CD14-positive monocyte (primary cell): ENCODE data around the gene TMEM18. TPM values are rescaled to one million over a fixed set of nuclear protein-coding genes. Genes with fewer than 3 reads are reported as not detected.

Experiments
- DNase-seq, 3 donors: peaks; one replicate each; pipeline ENCODE4 v3.0.0-alpha.2; 2011 to 2022
- H2AFZ ChIP-seq: 2 replicates; pipeline ENCODE4 v1.6.0; 2012; ENCODE audit warnings: mild to moderate bottlenecking, low read depth, low read length, inconsistent platforms; ENCODE audit not compliant: insufficient read depth, poor library complexity, severe bottlenecking
- H3K27ac ChIP-seq, 2 donors: 1 replicate in 1 of 2; 2 replicates in 1 of 2; pipeline ENCODE4 v1.5.1; 2012 to 2013; ENCODE audit warnings: low read length in 2 of 2, control low read depth in 1 of 2, inconsistent platforms in 1 of 2, low read depth in 1 of 2, mild to moderate bottlenecking in 1 of 2
- H3K27me3 ChIP-seq, 2 donors: one replicate each; pipeline versions ENCODE4 v1.6.0 to v1.6.1; 2011 to 2013; ENCODE audit warnings: low read length in 2 of 2; ENCODE audit not compliant: control insufficient read depth in 2 of 2, insufficient read depth in 2 of 2
- H3K36me3 ChIP-seq, 2 donors: replicated peaks in 1 of 2; 1 replicate in 1 of 2; 2 replicates in 1 of 2; pipeline versions ENCODE4 v1.5.1 to v1.6.1; 2012 to 2013; ENCODE audit warnings: low read length in 2 of 2, control low read depth in 1 of 2, inconsistent platforms in 1 of 2, mild to moderate bottlenecking in 1 of 2; ENCODE audit not compliant: insufficient read depth in 2 of 2, control insufficient read depth in 1 of 2
- H3K4me1 ChIP-seq, 2 donors: 1 replicate in 1 of 2; 2 replicates in 1 of 2; pipeline versions ENCODE4 v1.5.1 to v1.6.1; 2012 to 2013; ENCODE audit warnings: low read length in 2 of 2, control low read depth in 1 of 2, inconsistent platforms in 1 of 2, mild to moderate bottlenecking in 1 of 2, moderate library complexity in 1 of 2; ENCODE audit not compliant: insufficient read depth in 2 of 2, control insufficient read depth in 1 of 2
- H3K4me2 ChIP-seq: replicated peaks from 2 replicates; pipeline ENCODE3; 2012; ENCODE audit warnings: low read length, moderate library complexity, mild to moderate bottlenecking; ENCODE audit not compliant: poor library complexity, severe bottlenecking; ENCODE audit errors: extremely low read depth
- H3K4me3 ChIP-seq, 3 experiments: fragments of 200-600 bp in 1 of 3; sonication (generic) in 1 of 3; replicated peaks in 1 of 3; 1 replicate in 2 of 3; 2 replicates in 1 of 3; pipeline ENCODE4 v1.5.1; 2011 to 2013; ENCODE audit warnings: low read length in 3 of 3, mild to moderate bottlenecking in 3 of 3, control low read depth in 2 of 3, low read depth in 2 of 3, inconsistent platforms in 1 of 3, moderate library complexity in 1 of 3
- H3K79me2 ChIP-seq: 2 replicates; pipeline ENCODE4 v1.6.0; 2012; ENCODE audit warnings: mild to moderate bottlenecking, control low read depth, inconsistent platforms, low read length, moderate library complexity; ENCODE audit not compliant: insufficient read depth
- H3K9ac ChIP-seq: 2 replicates; pipeline ENCODE4 v1.6.0; 2017; ENCODE audit warnings: low read length, mild to moderate bottlenecking; ENCODE audit not compliant: insufficient read depth, poor library complexity, severe bottlenecking
- H3K9me3 ChIP-seq, 2 donors: replicated peaks in 1 of 2; 1 replicate in 1 of 2; 2 replicates in 1 of 2; pipeline versions ENCODE4 v1.5.1 to v1.6.1; 2012 to 2013; ENCODE audit warnings: low read length in 2 of 2, control low read depth in 1 of 2; ENCODE audit not compliant: control insufficient read depth in 1 of 2, insufficient read depth in 1 of 2
- H4K20me1 ChIP-seq: 2 replicates; pipeline ENCODE4 v1.6.0; 2012; ENCODE audit warnings: mild to moderate bottlenecking, low read length, control low read depth, moderate library complexity; ENCODE audit not compliant: insufficient read depth
- H3K27ac Mint-ChIP-seq, 7 donors: one replicate each; pipeline ENCODE4 v1.8.0; 2020; ENCODE audit warnings: mild to moderate bottlenecking in 7 of 7, mixed read lengths in 7 of 7, moderate library complexity in 6 of 7, inconsistent platforms in 2 of 7
- H3K27me3 Mint-ChIP-seq, 3 donors: one replicate each; pipeline ENCODE4 v1.8.0; 2021 to 2022; ENCODE audit warnings: low read depth in 3 of 3, mild to moderate bottlenecking in 3 of 3, mixed read lengths in 3 of 3, moderate library complexity in 3 of 3, inconsistent platforms in 1 of 3
- H3K36me3 Mint-ChIP-seq, 2 donors: one replicate each; pipeline ENCODE4 v1.8.0; 2020; ENCODE audit warnings: mixed read lengths in 2 of 2, inconsistent platforms in 1 of 2, mild to moderate bottlenecking in 1 of 2
- H3K4me1 Mint-ChIP-seq: one replicate; pipeline ENCODE4 v1.8.0; 2020; ENCODE audit warnings: mild to moderate bottlenecking, mixed read lengths
- H3K4me3 Mint-ChIP-seq, 2 donors: one replicate each; pipeline ENCODE4 v1.8.0; 2020; ENCODE audit warnings: mild to moderate bottlenecking in 2 of 2, mixed read lengths in 2 of 2, moderate library complexity in 1 of 2
- H3K9me3 Mint-ChIP-seq, 7 donors: one replicate each; pipeline ENCODE4 v1.8.0; 2020 to 2022; ENCODE audit warnings: mixed read lengths in 7 of 7, mild to moderate bottlenecking in 6 of 7, moderate library complexity in 6 of 7, inconsistent platforms in 2 of 7
- WGBS: methylation state at CpG from one replicate; pipeline ENCODE4 v1.1.5; 2013; ENCODE audit warnings: missing lambda C conversion rate; ENCODE audit not compliant: insufficient coverage; 5-methylcytosine and 5-hydroxymethylcytosine counted together
- intact Hi-C, 2 donors: fragments of 100-400 bp; cut with micrococcal nuclease; formaldehyde crosslinking; loops; one replicate each; pipeline versions ENCODE4 v1.15.0 to v1.15.1; 2023
- polyA plus RNA-seq, 3 donors: library from polyadenylated mRNA; depleted of rRNA in 1 of 3; unstranded in 2 of 3; stranded (reverse) in 1 of 3; fragments of 300-500 nt in 2 of 3; fragments of >200 nt in 1 of 3; fragmentation: Illumina TruSeq in 2 of 3; gene quantifications; 1 replicate in 2 of 3; 2 replicates in 1 of 3; pipeline ENCODE4 v1.2.3, GENCODE V29; 2012 to 2021
- TF ChIP-seq, protein P1 (sequence below): fragments of 200-600 bp; IDR thresholded peaks from one replicate; pipeline ENCODE4 v1.8.0; 2022; ENCODE audit warnings: antibody characterized with exemption, mild to moderate bottlenecking

The TMEM18 gene
- polyA plus RNA-seq, 3 donors = 9.3 to 23.5 (median 21.8) TPM

- TF ChIP-seq, protein P1, sequence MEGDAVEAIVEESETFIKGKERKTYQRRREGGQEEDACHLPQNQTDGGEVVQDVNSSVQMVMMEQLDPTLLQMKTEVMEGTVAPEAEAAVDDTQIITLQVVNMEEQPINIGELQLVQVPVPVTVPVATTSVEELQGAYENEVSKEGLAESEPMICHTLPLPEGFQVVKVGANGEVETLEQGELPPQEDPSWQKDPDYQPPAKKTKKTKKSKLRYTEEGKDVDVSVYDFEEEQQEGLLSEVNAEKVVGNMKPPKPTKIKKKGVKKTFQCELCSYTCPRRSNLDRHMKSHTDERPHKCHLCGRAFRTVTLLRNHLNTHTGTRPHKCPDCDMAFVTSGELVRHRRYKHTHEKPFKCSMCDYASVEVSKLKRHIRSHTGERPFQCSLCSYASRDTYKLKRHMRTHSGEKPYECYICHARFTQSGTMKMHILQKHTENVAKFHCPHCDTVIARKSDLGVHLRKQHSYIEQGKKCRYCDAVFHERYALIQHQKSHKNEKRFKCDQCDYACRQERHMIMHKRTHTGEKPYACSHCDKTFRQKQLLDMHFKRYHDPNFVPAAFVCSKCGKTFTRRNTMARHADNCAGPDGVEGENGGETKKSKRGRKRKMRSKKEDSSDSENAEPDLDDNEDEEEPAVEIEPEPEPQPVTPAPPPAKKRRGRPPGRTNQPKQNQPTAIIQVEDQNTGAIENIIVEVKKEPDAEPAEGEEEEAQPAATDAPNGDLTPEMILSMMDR = no peak
- intact Hi-C loops = no loop called here
- no peaks in the 10 kb centered on the region for H3K36me3 ChIP-seq
- H3K36me3 Mint-ChIP-seq = no peaks in the 10 kb centered on the region
- peaks cover 0 to 5% (median 4%) of the 10 kb centered on the region in 7 donors for H3K9me3 Mint-ChIP-seq
- H3K27ac ChIP-seq = no peak overlapping the region
- no peaks in the 10 kb centered on the region for H4K20me1 ChIP-seq
- H2AFZ ChIP-seq = no peak overlapping the region
- peaks cover under 1 to 9% of the 10 kb centered on the region in 2 donors for H3K9me3 ChIP-seq
- no peak for DNase-seq
- no peaks in the 10 kb centered on the region for H3K79me2 ChIP-seq
- H3K4me2 ChIP-seq = no peak overlapping the region
- 100% methylated on average over 1 of the region's 6 CpGs for WGBS
- no peaks in the 10 kb centered on the region for H3K27me3 ChIP-seq
- no peak overlapping the region for H3K4me3 Mint-ChIP-seq
- H3K4me1 Mint-ChIP-seq = no peaks in the 10 kb centered on the region
- H3K27ac Mint-ChIP-seq = no peak overlapping the region
- H3K4me1 ChIP-seq = no peaks in the 10 kb centered on the region
- peaks cover 4 to 10% (median 6%) of the 10 kb centered on the region in 3 donors for H3K27me3 Mint-ChIP-seq
- no peak overlapping the region for H3K9ac ChIP-seq
- H3K4me3 ChIP-seq = no peak overlapping the region
These were observed 17.8 kb upstream of the TMEM18 start for GRCh38 chr2:694906-695510.

DNA sequence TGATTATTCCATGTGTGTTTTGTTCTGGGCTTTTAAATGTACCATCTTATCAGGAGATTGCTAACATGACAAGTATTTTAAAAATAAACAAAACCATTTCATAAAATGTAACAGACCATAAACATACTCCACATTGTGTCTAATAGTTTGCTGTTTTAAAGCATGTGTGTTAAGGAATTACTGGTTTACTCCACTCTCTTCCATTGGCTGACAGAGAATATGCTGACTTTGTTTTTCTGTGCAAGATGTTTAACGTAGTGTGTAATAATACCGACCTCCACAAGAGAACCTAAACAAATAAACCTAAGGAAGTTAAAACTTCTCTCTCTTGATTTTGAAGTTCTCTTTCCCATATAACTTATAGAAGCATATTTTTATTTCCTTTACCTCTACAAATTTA is 17.0 kb upstream of the TMEM18 start:
- H3K27me3 Mint-ChIP-seq = peaks cover 5 to 11% (median 6%) of the 10 kb centered on the region in 3 donors
- Histone ChIP-seq H3K4me1 (no peaks in the 10 kb centered on the region), H3K27me3 (no peaks in the 10 kb centered on the region), H2AFZ (no peak overlapping the region), H3K27ac (no peak overlapping the region), H4K20me1 (no peaks in the 10 kb centered on the region), H3K4me2 (no peak overlapping the region), H3K4me3 (no peak overlapping the region), H3K9me3 (peaks cover 0 to under 1% of the 10 kb centered on the region in 2 donors), H3K36me3 (no peaks in the 10 kb centered on the region), H3K9ac (no peak overlapping the region), H3K79me2 (no peaks in the 10 kb centered on the region)
- TF ChIP-seq, protein P1 = no peak
- H3K4me3 Mint-ChIP-seq = no peak overlapping the region
- WGBS = no CpG with 5 or more reads among the region's 2 CpGs
- DNase-seq = no peak
- no peaks in the 10 kb centered on the region for H3K36me3 Mint-ChIP-seq
- H3K4me1 Mint-ChIP-seq = no peaks in the 10 kb centered on the region
- H3K9me3 Mint-ChIP-seq = peaks cover 0 to 4% (median 0%) of the 10 kb centered on the region in 7 donors
- H3K27ac Mint-ChIP-seq = no peak overlapping the region
- intact Hi-C loops = no loop called here
